GM15510 (cell line): ENCODE results near the gene IGFBP5.

Experiments used
- POLR2A ChIP-seq: IDR thresholded peaks from 3 replicates; pipeline ENCODE4 v1.6.1; 2011; ENCODE audit warnings: borderline replicate concordance; ENCODE audit not compliant: insufficient read length; ENCODE audit errors: extremely low read depth

Gene IGFBP5

DNA sequence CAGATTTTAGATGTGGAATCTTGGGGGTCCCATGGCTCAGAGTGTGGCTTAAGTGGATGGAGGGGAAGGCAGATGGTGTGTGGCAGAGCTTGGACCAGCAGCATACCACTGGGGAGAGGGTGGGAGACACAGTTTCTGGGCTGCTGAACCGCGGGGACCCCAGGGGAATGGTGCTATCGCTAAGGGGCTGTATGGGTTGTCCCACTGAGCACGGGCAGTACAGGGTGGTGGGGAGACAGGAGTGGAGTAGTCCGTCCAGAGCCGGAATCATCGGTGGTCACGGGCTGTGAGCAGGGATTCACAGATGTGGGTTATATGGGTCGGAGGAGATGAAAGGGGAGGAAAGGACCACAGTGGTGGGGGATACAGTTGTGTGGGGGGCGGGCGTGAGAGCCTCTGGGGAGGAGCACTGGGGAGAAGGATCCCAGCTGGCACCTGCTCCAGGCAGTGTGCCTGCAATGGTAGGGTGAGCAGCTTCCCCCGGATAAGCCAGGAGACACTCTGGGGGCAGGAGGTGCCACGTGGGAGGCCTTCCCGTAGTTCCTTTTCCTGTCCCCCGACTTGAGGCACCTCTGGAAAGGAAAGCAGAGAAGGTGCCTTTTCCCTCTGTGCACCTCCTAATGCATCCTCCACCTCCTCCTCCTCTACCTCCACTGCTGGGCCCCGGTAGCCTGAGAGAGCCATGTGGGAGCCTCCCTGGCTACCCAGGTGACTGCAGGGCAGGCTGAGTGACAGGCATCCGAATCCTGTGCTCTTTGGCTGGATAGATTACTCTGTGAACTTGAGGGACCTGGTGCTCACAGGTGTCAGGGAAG is 24.9 kb downstream of the IGFBP5 start:
- TF ChIP-seq POLR2A: no peak

DNA sequence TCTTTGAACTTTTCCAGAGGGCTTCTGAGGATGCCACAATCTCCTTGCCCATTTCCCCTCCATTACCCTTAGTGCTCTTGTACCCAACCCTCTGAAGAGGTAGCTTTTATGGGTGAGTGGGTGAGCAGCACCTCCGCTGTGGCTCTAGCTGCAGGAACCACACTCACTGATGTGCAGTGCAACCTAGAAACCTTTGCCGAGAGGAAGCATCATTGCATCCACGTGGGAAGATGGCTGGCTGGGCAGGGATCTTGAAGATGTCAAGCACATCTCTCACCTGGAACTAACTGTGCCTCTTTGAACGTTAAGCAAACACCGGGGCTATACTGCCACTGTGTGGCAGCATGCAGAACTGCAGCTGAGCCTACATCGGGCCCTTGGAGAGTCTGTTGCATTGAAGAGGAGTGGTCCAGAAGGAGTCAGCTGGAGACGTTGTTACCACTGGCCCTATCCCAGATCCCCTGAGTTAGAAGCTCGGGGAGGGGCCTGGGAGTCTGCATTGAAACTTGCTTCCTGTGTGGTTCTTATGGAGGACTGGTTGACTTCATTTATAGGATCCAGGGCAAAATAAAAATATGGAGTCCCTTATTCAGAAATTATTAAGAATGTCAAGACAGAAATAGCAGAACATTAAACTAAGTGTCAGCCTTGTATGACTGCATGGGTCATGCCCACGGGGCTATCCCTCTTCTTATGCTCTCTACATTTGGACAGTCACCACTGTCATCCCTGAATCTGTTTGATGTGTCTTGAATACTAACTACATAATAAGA is 28.7 kb downstream of the IGFBP5 start:
- TF ChIP-seq POLR2A: no peak

DNA sequence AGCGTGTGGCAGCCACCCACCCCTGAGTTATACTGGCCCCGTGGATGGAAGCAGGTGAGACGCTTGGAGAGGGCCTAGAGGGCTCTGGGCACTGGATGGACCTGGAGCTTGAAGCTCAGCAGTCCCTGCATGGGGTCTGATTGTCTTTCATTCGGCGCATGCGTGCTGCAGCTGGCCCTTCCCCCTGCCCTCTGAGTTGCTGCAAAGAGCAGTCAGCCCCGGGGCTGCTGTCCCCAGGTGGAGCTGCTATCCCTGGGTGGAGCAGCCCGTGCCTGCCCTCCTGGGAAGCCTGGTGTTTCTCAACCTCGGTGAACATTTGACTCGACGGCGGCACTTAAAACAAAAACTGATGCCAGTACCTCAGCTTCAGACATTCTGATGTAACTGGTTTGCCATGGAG is 29.6 kb downstream of the IGFBP5 start:
- TF ChIP-seq POLR2A: no peak

DNA sequence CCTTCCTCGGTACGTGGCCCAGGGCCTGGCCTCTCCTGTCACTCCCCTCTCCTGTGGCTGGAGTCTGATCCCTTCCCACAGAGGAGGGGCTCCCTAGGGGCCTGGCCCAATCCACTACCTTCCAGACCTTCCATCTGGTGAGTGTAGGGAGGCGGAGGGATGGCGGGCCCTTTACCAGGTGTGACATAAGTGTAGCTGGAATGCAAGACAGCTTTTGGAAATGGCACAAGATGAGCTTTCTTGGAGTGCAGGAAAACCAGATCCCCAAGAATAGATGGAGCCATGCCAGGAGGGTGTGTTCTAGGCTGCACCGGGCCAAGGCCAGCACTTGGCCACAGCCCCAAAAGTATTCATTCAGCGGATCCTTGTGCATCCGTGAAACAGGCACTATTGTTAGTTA is 30.1 kb downstream of the IGFBP5 start:
- TF ChIP-seq POLR2A: no peak

DNA sequence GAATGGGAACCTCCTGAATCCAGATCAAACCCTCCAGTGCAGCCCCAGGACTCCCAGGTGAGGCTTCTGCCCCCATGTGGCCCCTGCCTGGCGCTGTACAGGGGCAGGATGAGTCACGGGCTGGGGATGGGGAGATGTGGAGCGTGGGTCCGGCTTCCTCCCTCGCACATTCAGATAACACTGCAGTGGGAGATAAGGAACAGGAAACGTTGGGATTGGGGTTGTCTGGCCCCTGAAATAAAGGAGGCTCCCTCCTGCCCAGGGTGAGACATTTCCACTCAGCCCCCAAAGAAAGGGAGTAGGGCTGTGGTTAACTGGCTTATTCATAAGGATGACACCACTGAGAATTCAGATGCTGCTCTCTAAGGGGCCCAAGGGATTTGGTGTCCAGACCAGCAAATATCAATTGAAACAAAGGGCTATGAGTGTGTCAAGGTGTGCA is 30.7 kb downstream of the IGFBP5 start:
- TF ChIP-seq POLR2A: no peak

DNA sequence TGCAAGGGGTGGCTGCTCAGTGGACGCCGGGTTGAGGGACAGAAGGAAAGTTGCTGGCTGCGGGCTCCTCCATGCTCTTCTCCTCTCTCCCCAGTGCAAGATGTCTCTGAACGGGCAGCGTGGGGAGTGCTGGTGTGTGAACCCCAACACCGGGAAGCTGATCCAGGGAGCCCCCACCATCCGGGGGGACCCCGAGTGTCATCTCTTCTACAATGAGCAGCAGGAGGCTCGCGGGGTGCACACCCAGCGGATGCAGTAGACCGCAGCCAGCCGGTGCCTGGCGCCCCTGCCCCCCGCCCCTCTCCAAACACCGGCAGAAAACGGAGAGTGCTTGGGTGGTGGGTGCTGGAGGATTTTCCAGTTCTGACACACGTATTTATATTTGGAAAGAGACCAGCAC is 31.5 kb downstream of the IGFBP5 start:
- no peak for TF ChIP-seq POLR2A

DNA sequence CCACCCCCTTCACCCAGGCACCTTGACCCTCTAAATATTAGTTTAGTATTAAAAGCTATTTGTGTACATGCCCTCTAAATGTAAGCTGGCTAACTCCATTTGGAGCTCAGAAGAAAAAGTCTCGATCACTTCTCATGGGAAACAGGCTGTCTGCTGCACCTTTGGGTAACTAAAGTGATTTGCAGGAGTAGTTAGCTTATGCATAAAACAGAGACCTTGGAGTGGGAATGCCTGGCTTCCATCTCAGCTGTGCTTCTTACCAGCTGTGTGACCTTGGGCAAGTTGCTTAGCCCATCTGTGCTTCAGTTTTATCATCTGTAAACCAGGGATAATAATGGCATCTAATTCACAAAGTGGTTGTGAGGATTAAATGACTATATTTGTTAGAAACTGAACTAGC is 32.2 kb downstream of the IGFBP5 start:
- TF ChIP-seq POLR2A: no peak

DNA sequence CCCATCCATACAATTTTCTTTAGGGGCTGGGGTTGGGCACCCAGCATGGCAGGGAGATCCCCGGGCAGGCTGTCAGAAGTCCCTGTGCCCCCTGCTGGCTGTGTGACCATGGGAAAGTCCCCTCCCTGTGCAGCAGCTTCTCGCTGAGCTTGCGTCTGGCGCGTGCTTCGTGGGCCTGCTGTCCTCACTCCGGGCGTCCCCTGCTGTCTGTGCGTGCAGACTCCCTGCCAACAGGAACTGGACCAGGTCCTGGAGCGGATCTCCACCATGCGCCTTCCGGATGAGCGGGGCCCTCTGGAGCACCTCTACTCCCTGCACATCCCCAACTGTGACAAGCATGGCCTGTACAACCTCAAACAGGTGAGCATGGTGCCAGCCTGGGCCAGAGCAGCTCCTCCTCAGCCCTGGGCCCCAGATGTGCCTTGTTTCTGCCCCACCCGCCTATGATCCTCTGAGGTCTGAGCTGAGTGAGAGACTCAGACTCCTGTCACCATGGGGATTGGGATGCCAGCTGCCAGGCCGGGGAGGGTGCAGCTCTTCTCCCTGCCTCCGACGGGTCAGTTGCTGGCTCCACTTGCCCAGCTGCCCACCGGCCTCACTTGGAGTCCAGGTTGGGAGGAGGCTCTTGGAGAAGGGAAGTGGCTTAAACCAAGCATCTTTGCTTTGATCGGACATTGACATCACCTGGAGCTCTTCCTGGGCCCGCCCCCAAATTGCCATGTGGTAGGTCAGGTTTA is 33.5 kb downstream of the IGFBP5 start:
- no peak for TF ChIP-seq POLR2A

DNA sequence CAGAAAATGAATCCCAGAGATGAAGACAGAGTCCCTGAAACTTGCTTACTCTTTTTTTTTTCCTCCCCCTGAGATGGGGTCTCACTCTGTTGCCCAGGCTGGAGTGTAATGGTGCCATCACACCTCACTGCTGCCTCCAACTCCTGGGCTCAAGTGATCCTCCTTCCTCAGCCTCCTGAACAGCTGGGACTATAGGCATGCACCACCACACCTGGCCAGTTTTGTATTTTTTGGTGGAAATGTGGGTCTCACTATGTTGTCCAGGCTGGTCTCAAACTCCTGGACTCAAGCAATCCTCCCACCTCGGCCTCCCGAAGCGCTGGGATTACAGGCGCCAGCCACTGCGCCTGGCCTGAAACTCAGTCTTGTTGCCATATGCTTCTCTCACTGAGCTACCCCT is 34.3 kb downstream of the IGFBP5 start:
- no peak for TF ChIP-seq POLR2A

DNA sequence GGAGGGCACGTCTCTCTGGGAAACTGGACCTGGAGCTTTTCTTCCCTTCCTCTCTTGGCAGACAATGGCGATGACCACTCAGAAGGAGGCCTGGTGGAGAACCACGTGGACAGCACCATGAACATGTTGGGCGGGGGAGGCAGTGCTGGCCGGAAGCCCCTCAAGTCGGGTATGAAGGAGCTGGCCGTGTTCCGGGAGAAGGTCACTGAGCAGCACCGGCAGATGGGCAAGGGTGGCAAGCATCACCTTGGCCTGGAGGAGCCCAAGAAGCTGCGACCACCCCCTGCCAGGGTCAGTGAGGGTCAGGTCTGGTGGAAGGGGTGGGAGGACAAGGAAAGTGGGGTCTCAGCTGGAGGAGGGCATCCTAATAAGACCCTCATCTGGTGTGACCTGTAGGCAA is 34.9 kb downstream of the IGFBP5 start:
- TF ChIP-seq POLR2A: no peak

DNA sequence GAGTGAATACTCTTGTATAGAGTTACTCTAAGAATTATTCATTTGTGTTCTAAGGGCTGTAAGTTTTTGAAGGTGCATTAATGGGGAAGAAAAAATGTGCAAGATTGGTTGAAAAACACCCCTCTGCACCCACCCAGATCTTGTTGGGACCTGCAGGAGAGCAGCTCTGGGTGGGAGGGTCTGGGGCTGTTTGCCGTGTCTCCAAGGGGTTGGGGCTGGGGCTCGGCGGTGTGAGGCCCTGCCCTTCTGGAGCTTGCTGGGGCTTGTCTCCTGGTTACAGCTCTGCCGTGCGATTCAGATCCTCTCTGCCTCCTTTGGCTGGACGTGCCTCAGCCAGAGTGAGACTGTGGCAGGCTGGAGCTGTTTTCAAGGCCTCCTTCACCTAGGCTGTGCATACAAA is 36.1 kb downstream of the IGFBP5 start:
- no peak for TF ChIP-seq POLR2A

DNA sequence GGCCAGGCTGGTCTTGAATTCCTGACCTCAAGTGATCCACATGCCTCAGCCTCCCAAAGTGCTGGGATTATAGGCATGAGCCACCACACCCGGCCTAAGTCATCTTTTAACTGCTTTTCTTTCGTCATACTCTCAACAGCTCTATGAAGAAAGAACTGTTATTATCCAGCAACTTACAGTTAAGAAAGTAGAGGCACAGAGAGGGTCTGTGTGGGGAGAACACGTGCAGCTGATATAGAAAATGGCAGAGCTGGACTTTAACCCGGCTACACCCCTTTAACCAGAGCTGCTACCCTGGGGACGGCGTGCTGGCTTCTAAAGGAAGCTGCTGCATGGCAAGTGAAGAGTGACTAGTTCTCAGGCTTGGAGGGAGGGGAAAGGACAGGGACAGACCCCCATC is 36.6 kb downstream of the IGFBP5 start:
- TF ChIP-seq POLR2A: no peak

DNA sequence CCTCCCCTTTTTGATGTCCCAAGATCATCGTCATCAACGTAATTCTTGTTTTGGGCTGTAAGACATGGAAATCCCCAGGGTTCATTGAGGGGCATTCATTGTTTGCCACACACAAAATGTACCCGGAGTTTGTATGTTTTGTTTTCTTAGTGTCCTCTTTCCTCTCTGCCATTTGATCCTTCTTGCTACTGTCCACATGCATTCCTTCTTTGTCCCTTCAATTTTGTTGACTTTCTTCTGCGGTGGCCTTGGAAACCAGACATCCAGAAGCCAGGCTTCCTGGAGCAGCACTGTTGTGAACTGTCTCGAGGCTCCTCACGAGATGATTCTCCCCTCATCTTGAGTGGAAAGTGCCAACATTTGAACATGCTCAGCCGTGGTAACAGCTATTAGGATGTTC is 37.4 kb downstream of the IGFBP5 start:
- TF ChIP-seq POLR2A: no peak

DNA sequence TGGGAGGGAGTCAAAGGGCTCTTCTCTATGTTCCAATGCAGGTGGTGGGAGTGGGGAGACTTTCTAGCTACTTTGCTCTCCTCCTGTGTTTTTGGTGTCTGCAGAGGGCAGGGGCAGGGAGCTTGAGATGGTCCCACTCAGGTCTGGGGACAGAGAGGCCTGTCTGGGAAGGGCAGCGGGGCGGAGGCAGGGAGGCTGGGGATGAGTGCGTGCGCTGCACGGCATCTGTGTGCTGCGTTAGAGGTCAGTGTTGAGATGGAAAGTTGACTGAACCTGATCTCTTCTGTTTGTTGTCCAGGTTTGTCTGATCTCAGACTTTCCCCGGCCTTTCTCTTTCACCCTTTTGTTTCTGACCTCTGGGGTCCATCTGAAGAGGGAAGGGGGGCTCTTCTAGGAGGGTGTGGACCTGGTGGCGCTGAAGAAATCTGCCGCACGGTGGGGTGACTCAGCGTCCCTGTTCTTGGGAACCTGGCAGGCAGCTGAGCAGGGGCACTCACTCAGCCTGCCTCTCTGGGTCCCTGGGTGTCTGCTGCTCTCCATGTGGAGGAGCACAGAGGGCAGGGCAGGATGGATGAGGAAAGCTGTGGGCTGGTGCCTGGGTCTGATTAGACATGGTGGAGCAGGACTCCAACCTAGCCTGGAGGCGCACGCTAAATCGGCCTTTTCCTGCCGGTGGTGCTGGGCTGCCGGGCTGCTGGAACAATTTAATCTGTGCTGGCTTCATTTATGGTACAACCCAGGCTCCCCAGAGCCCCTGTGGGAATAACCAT is 38.1 kb downstream of the IGFBP5 start:
- TF ChIP-seq POLR2A: no peak
